NB4 (cell line): Measurements from ENCODE around the gene TCHP.
A peak's percentile ranks its signal among the peaks of the same experiment; 100 is the strongest.

Experiments
- DNase-seq: peaks from one replicate; pipeline ENCODE4 v3.0.0; 2010; ENCODE audit warnings: low read depth
- H3K4me3 ChIP-seq: one replicate; pipeline ENCODE4 v1.5.1; 2011; ENCODE audit warnings: mild to moderate bottlenecking, low read depth, low read length, moderate library complexity
- CTCF ChIP-seq: IDR thresholded peaks from one replicate; pipeline ENCODE4 v1.5.1; 2012; ENCODE audit warnings: low read depth, low read length
- MYC ChIP-seq: IDR thresholded peaks from 2 replicates; pipeline ENCODE4 v1.6.1; 2011; ENCODE audit warnings: low read depth, low read length
- POLR2A ChIP-seq: IDR thresholded peaks from 2 replicates; pipeline ENCODE4 v1.6.1; 2011; ENCODE audit warnings: mild to moderate bottlenecking; ENCODE audit not compliant: insufficient read length; ENCODE audit errors: extremely low read depth
- TF ChIP-seq, protein P1 (sequence below): IDR thresholded peaks from 2 replicates; pipeline ENCODE4 v1.6.1; 2011; ENCODE audit warnings: low read depth, low read length

Gene TCHP

GRCh38 chr12:109946913-109947312 is 46.8 kb downstream of the TCHP start:
- no peak for DNase-seq
- no peak for TF ChIP-seq MYC
- TF ChIP-seq POLR2A: no peak
- no peak for TF ChIP-seq CTCF
- TF ChIP-seq, protein P1, sequence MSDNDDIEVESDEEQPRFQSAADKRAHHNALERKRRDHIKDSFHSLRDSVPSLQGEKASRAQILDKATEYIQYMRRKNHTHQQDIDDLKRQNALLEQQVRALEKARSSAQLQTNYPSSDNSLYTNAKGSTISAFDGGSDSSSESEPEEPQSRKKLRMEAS: no peak
- no peak overlapping the region for H3K4me3 ChIP-seq

DNA sequence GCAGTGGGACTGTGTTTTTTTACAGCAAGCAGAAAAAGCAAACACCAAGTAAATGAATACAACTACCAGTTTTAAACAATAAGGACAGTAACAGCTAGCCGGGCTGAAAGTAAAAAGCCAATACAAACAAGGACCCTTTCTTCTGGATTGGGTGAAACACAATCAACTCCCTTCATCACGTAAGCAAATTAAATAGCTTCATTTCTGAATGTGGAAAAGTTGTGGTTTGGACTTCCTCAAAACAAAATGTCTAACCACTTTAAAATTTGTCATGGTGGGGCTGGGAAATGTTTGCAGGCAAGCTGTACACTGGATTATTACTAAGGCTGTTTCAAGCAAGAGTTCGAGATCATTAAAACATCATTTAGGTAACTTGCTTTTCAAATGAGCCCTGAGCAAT is 47.4 kb downstream of the TCHP start:
- DNase-seq: peak; percentile 83
- TF ChIP-seq, protein P1: no peak
- TF ChIP-seq CTCF (no peak), MYC (no peak), POLR2A (no peak)
- no peak overlapping the region for H3K4me3 ChIP-seq

DNA sequence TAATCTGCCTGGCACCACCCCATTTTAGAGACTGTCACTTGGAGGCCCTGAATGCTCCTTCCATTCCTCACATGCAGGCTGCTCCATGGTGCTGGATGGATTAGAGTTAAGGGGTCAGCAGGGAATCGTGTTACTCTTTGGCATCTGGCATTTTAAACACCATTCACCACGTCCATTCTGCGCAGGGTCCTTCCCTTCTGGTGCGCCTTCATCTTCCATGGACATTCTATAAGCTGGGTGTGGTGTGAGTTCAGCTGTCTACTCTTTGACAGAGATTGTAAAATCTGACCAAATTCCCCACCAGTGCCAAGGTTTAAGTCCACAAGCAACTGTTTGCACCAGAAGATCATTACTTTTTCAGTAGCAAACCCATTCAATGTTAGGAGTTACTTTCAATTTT is 48.3 kb downstream of the TCHP start:
- no peak overlapping the region for H3K4me3 ChIP-seq
- TF ChIP-seq CTCF (no peak), MYC (no peak), POLR2A (no peak)
- TF ChIP-seq, protein P1: no peak
- DNase-seq: no peak

GRCh38 chr12:109949089-109949488 is 49.0 kb downstream of the TCHP start:
- TF ChIP-seq MYC: no peak
- no peak for TF ChIP-seq POLR2A

GRCh38 chr12:109950625-109951024 is 50.6 kb downstream of the TCHP start:
- no peak for TF ChIP-seq CTCF
- TF ChIP-seq, protein P1: no peak
- TF ChIP-seq MYC: no peak
- TF ChIP-seq POLR2A: no peak
- no peak overlapping the region for H3K4me3 ChIP-seq
- DNase-seq: no peak

More at GRCh38 chr12:109949089-109949488, 49.0 kb downstream of the TCHP start:
- no peak for DNase-seq
- no peak overlapping the region for H3K4me3 ChIP-seq

DNA sequence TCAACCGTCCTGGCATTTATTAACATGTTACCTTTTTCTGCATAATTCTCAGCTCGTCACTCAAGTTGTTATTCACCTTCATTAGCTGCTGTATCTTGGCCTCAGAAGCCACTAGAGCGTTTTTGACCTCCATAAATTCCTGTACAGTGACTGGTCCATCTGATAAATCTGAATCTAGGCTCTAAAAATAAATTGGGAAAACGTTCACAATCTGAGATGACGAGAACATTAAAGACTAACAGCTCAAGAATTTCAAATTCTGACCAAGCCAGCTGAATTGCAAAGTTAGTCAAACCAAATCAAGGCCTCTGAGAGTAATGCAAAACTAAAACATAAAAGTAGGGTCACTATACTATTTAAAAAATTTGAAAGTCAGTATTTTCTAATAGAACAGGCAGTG is 51.1 kb downstream of the TCHP start:
- TF ChIP-seq POLR2A (no peak), MYC (no peak), CTCF (no peak)
- TF ChIP-seq, protein P1: no peak
- no peak for DNase-seq
- H3K4me3 ChIP-seq: no peak overlapping the region
